ENCODE results near the gene VMA21.
A peak's percentile ranks its signal among the peaks of the same experiment; 100 is the strongest.

Gene VMA21

GRCh38 chrX:151396042-151396824, 773 bp upstream of the VMA21 start:
- H3K4me1 ChIP-seq (ENCODE audit: control insufficient read depth, insufficient read depth, low read length, poor library complexity, severe bottlenecking): no peaks in the 10 kb centered on the region
- H3K9me3 ChIP-seq (ENCODE audit: control insufficient read depth, low read length): no peaks in the 10 kb centered on the region
- H3K36me3 ChIP-seq (ENCODE audit: control insufficient read depth, insufficient read depth, low read length): no peaks in the 10 kb centered on the region
- H3K27ac ChIP-seq (ENCODE audit: low read depth, low read length, severe bottlenecking): peak overlapping the region; percentile 93
- WGBS, 2 experiments (ENCODE audit: insufficient coverage in 2 of 2): 43 to 90% methylated on average over 2 to 5 of the region's 20 CpGs
- H3K4me3 ChIP-seq (ENCODE audit: extremely low read depth, insufficient read depth, low read length, poor library complexity, severe bottlenecking): peak overlapping the region; percentile 58

GRCh38 chrX:151397741-151398070, 700 bp downstream of the VMA21 start:
- no peaks in the 10 kb centered on the region for H3K4me1 ChIP-seq (ENCODE audit: control insufficient read depth, insufficient read depth, low read length, poor library complexity, severe bottlenecking)
- H3K4me3 ChIP-seq (ENCODE audit: extremely low read depth, insufficient read depth, low read length, poor library complexity, severe bottlenecking): peak overlapping the region; percentile 58
- no peaks in the 10 kb centered on the region for H3K9me3 ChIP-seq (ENCODE audit: control insufficient read depth, low read length)
- H3K36me3 ChIP-seq (ENCODE audit: control insufficient read depth, insufficient read depth, low read length): no peaks in the 10 kb centered on the region
- WGBS, 2 experiments (ENCODE audit: insufficient coverage in 2 of 2): no CpG with 5 or more reads among the region's 2 CpGs
- H3K27ac ChIP-seq (ENCODE audit: low read depth, low read length, severe bottlenecking): peak overlapping the region; percentile 93

GRCh38 chrX:151398346-151398745, 1.3 kb downstream of the VMA21 start:
- Histone ChIP-seq H3K27ac (ENCODE audit: low read depth, low read length, severe bottlenecking) (no peak overlapping the region), H3K9me3 (ENCODE audit: control insufficient read depth, low read length) (no peaks in the 10 kb centered on the region), H3K4me3 (ENCODE audit: extremely low read depth, insufficient read depth, low read length, poor library complexity, severe bottlenecking) (no peak overlapping the region), H3K4me1 (ENCODE audit: control insufficient read depth, insufficient read depth, low read length, poor library complexity, severe bottlenecking) (no peaks in the 10 kb centered on the region), H3K36me3 (ENCODE audit: control insufficient read depth, insufficient read depth, low read length) (no peaks in the 10 kb centered on the region)
- whole genome bisulfite sequencing, 2 experiments (ENCODE audit: insufficient coverage in 2 of 2): no CpG with 5 or more reads among the region's 3 CpGs

GRCh38 chrX:151402719-151403390, 5.8 kb downstream of the VMA21 start:
- H3K9me3 ChIP-seq (ENCODE audit: control insufficient read depth, low read length): no peaks in the 10 kb centered on the region
- no peaks in the 10 kb centered on the region for H3K4me1 ChIP-seq (ENCODE audit: control insufficient read depth, insufficient read depth, low read length, poor library complexity, severe bottlenecking)
- WGBS, 2 experiments (ENCODE audit: insufficient coverage in 2 of 2): 98% methylated on average over 7 to 15 of the region's 22 CpGs
- H3K27ac ChIP-seq (ENCODE audit: low read depth, low read length, severe bottlenecking): no peak overlapping the region
- H3K4me3 ChIP-seq (ENCODE audit: extremely low read depth, insufficient read depth, low read length, poor library complexity, severe bottlenecking): no peak overlapping the region
- H3K36me3 ChIP-seq (ENCODE audit: control insufficient read depth, insufficient read depth, low read length): peaks cover 7% of the 10 kb centered on the region

GRCh38 chrX:151416579-151416978, 19.6 kb downstream of the VMA21 start:
- Histone ChIP-seq H3K4me1 (ENCODE audit: control insufficient read depth, insufficient read depth, low read length, poor library complexity, severe bottlenecking) (no peaks in the 10 kb centered on the region), H3K4me3 (ENCODE audit: extremely low read depth, insufficient read depth, low read length, poor library complexity, severe bottlenecking) (no peak overlapping the region), H3K27ac (ENCODE audit: low read depth, low read length, severe bottlenecking) (no peak overlapping the region), H3K36me3 (ENCODE audit: control insufficient read depth, insufficient read depth, low read length) (no peaks in the 10 kb centered on the region), H3K9me3 (ENCODE audit: control insufficient read depth, low read length) (no peaks in the 10 kb centered on the region)
- WGBS, 2 experiments (ENCODE audit: insufficient coverage in 2 of 2): no CpG with 5 or more reads among the region's 3 CpGs

GRCh38 chrX:151419782-151420181, 22.8 kb downstream of the VMA21 start:
- Histone ChIP-seq H3K4me1 (ENCODE audit: control insufficient read depth, insufficient read depth, low read length, poor library complexity, severe bottlenecking) (no peaks in the 10 kb centered on the region), H3K4me3 (ENCODE audit: extremely low read depth, insufficient read depth, low read length, poor library complexity, severe bottlenecking) (no peak overlapping the region), H3K9me3 (ENCODE audit: control insufficient read depth, low read length) (no peaks in the 10 kb centered on the region), H3K36me3 (ENCODE audit: control insufficient read depth, insufficient read depth, low read length) (no peaks in the 10 kb centered on the region), H3K27ac (ENCODE audit: low read depth, low read length, severe bottlenecking) (no peak overlapping the region)
- 60% methylated on average over 1 of the region's 3 CpGs; no CpG with 5 or more reads in 1 of the 2 experiments for WGBS, 2 experiments (ENCODE audit: insufficient coverage in 2 of 2)

GRCh38 chrX:151424505-151424904, 27.5 kb downstream of the VMA21 start:
- H3K4me1 ChIP-seq (ENCODE audit: control insufficient read depth, insufficient read depth, low read length, poor library complexity, severe bottlenecking): no peaks in the 10 kb centered on the region
- no peak overlapping the region for H3K27ac ChIP-seq (ENCODE audit: low read depth, low read length, severe bottlenecking)
- H3K4me3 ChIP-seq (ENCODE audit: extremely low read depth, insufficient read depth, low read length, poor library complexity, severe bottlenecking): no peak overlapping the region
- no peaks in the 10 kb centered on the region for H3K36me3 ChIP-seq (ENCODE audit: control insufficient read depth, insufficient read depth, low read length)
- no peaks in the 10 kb centered on the region for H3K9me3 ChIP-seq (ENCODE audit: control insufficient read depth, low read length)
- 100% methylated on average over 1 of the region's 2 CpGs; no CpG with 5 or more reads in 1 of the 2 experiments for WGBS, 2 experiments (ENCODE audit: insufficient coverage in 2 of 2)

GRCh38 chrX:151448509-151448908, 51.5 kb downstream of the VMA21 start:
- WGBS, 2 experiments (ENCODE audit: insufficient coverage in 2 of 2): no CpG with 5 or more reads among the region's 1 CpG
- H3K36me3 ChIP-seq (ENCODE audit: control insufficient read depth, insufficient read depth, low read length): no peaks in the 10 kb centered on the region
- no peak overlapping the region for H3K27ac ChIP-seq (ENCODE audit: low read depth, low read length, severe bottlenecking)
- no peaks in the 10 kb centered on the region for H3K4me1 ChIP-seq (ENCODE audit: control insufficient read depth, insufficient read depth, low read length, poor library complexity, severe bottlenecking)
- no peaks in the 10 kb centered on the region for H3K9me3 ChIP-seq (ENCODE audit: control insufficient read depth, low read length)
- H3K4me3 ChIP-seq (ENCODE audit: extremely low read depth, insufficient read depth, low read length, poor library complexity, severe bottlenecking): no peak overlapping the region

GRCh38 chrX:151458824-151459223, 61.8 kb downstream of the VMA21 start:
- Histone ChIP-seq H3K9me3 (ENCODE audit: control insufficient read depth, low read length) (no peaks in the 10 kb centered on the region), H3K4me3 (ENCODE audit: extremely low read depth, insufficient read depth, low read length, poor library complexity, severe bottlenecking) (no peak overlapping the region), H3K36me3 (ENCODE audit: control insufficient read depth, insufficient read depth, low read length) (no peaks in the 10 kb centered on the region), H3K4me1 (ENCODE audit: control insufficient read depth, insufficient read depth, low read length, poor library complexity, severe bottlenecking) (peaks cover under 1% of the 10 kb centered on the region), H3K27ac (ENCODE audit: low read depth, low read length, severe bottlenecking) (no peak overlapping the region)
- no CpG with 5 or more reads among the region's 1 CpG for WGBS, 2 experiments (ENCODE audit: insufficient coverage in 2 of 2)
